Thyroid gland (tissue), 4 donors: ENCODE results near the gene DCDC2. TPM values are rescaled to one million over a fixed set of nuclear protein-coding genes. Genes with fewer than 3 reads are reported as not detected.

Experiments
- DNase-seq, 2 donors: peaks; one replicate each; pipeline ENCODE4 v3.0.0-alpha.2; 2019
- H3K27ac ChIP-seq, 3 donors: fragments of 200-600 bp; sonication (generic); 1 replicate in 2 of 3; 2 replicates in 1 of 3; pipeline ENCODE4 v1.5.1; 2016 to 2019; ENCODE audit warnings: mild to moderate bottlenecking in 1 of 3, moderate library complexity in 1 of 3
- H3K27me3 ChIP-seq: fragments of 200-600 bp; sonication (generic); one replicate; pipeline ENCODE4 v1.5.1; 2019
- H3K36me3 ChIP-seq, 2 donors: fragments of 200-600 bp; sonication (generic); one replicate each; pipeline ENCODE4 v1.5.1; 2016 to 2019
- H3K4me1 ChIP-seq, 2 donors: fragments of 200-600 bp; sonication (generic); one replicate each; pipeline ENCODE4 v1.5.1; 2017 to 2019
- H3K4me3 ChIP-seq, 3 donors: fragments of 200-600 bp; sonication (generic); replicated peaks in 1 of 3; 1 replicate in 2 of 3; 2 replicates in 1 of 3; pipeline ENCODE4 v1.5.1; 2016; ENCODE audit warnings: mild to moderate bottlenecking in 1 of 3
- H3K9me3 ChIP-seq: fragments of 200-600 bp; sonication (generic); one replicate; pipeline ENCODE4 v1.5.1; 2017
- POLR2A ChIP-seq, 2 donors: fragments of 450-650 bp; IDR thresholded peaks; one replicate each; pipeline ENCODE4 v1.6.1; 2017; ENCODE audit warnings: antibody characterized with exemption in 2 of 2, mild to moderate bottlenecking in 2 of 2, moderate library complexity in 1 of 2
- WGBS, 2 donors: methylation state at CpG; one replicate each; pipeline ENCODE4 v1.1.5; 2017; 5-methylcytosine and 5-hydroxymethylcytosine counted together
- intact Hi-C: fragments of 100-400 bp; cut with DNase I; formaldehyde crosslinking; loops from one replicate; pipeline ENCODE4 v1.15.1; 2023
- total RNA-seq, 4 donors: library from RNA; depleted of rRNA; stranded (reverse); fragments of >200 nt; gene quantifications; one replicate each; pipeline ENCODE4 v1.2.3, GENCODE V29; 2016
- TF ChIP-seq, protein P1 (sequence below), 6 experiments: fragments of 200-600 bp in 3 of 6; fragments of 450-650 bp in 3 of 6; sonication (generic) in 3 of 6; IDR thresholded peaks; one replicate each; pipeline ENCODE4 v1.5.1; 2016 to 2019; ENCODE audit warnings: antibody characterized with exemption in 6 of 6, mild to moderate bottlenecking in 2 of 6, inconsistent platforms in 1 of 6, moderate library complexity in 1 of 6

The DCDC2 gene
- total RNA-seq, 4 donors from 2014 or later, result 8.7 to 14.8 (median 12.3) TPM

DNA sequence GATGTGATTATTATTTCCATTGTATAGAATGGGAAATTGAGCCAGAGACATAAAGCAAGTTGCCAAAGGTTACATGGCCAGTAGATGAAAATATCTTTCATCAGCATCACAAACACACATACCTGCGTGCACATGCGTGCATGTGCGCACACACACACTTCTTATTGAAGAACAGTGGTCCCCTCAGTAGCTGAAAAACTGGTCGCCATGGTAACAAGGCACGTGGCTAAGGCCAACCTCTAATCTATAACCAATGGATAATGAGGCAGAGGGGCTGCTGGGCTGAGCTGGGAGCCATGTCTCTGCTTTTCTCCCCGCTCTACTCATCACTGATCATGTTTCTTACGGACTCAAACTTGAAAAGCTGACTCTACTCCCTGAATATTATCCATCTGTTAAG, 171.5 kb downstream of the DCDC2 start:
- H3K4me3 ChIP-seq, result no peak overlapping the region
- DNase-seq, result no peak
- TF ChIP-seq, protein P1, sequence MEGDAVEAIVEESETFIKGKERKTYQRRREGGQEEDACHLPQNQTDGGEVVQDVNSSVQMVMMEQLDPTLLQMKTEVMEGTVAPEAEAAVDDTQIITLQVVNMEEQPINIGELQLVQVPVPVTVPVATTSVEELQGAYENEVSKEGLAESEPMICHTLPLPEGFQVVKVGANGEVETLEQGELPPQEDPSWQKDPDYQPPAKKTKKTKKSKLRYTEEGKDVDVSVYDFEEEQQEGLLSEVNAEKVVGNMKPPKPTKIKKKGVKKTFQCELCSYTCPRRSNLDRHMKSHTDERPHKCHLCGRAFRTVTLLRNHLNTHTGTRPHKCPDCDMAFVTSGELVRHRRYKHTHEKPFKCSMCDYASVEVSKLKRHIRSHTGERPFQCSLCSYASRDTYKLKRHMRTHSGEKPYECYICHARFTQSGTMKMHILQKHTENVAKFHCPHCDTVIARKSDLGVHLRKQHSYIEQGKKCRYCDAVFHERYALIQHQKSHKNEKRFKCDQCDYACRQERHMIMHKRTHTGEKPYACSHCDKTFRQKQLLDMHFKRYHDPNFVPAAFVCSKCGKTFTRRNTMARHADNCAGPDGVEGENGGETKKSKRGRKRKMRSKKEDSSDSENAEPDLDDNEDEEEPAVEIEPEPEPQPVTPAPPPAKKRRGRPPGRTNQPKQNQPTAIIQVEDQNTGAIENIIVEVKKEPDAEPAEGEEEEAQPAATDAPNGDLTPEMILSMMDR (IDR thresholded peaks at IDR 0.05), result no peak
- no peak for TF ChIP-seq POLR2A (IDR thresholded peaks at IDR 0.05)
- no peaks in the 10 kb centered on the region for H3K36me3 ChIP-seq
- H3K9me3 ChIP-seq, result no peaks in the 10 kb centered on the region
- no peaks in the 10 kb centered on the region for H3K4me1 ChIP-seq
- intact Hi-C loops, result no loop called here
- H3K27ac ChIP-seq, result no peak overlapping the region
- H3K27me3 ChIP-seq, result no peaks in the 10 kb centered on the region
- 87 to 89% methylated on average over 7 of the region's 7 CpGs for WGBS, 2 donors

DNA sequence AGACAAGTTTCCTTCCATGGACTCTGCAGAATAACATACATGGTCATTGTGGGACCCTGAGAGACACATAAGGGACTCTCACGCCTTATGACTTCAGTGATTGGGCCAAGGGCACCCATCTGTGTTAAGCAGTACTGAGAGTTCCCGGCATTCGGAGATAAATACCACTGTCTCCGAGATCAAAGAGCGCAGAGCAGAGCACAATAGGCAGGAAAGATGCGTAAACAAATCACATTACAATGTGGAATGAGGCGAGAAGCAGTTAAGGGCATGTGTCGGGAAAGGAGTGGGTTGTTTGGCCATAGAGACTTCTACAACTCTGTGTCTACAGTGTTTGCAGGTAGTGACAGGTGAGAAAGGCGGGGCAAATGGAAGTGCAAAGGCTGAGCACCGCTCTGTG, 174.3 kb downstream of the DCDC2 start:
- no peaks in the 10 kb centered on the region for H3K36me3 ChIP-seq
- no peaks in the 10 kb centered on the region for H3K9me3 ChIP-seq
- H3K27ac ChIP-seq, result no peak overlapping the region
- H3K4me3 ChIP-seq, result no peak overlapping the region
- no peaks in the 10 kb centered on the region for H3K4me1 ChIP-seq
- intact Hi-C loops, result no loop called here
- DNase-seq, result no peak
- TF ChIP-seq POLR2A (IDR thresholded peaks at IDR 0.05), result no peak
- TF ChIP-seq, protein P1 (IDR thresholded peaks at IDR 0.05), result no peak
- 90 to 93% methylated on average over 10 of the region's 10 CpGs for WGBS, 2 donors
- no peaks in the 10 kb centered on the region for H3K27me3 ChIP-seq

DNA sequence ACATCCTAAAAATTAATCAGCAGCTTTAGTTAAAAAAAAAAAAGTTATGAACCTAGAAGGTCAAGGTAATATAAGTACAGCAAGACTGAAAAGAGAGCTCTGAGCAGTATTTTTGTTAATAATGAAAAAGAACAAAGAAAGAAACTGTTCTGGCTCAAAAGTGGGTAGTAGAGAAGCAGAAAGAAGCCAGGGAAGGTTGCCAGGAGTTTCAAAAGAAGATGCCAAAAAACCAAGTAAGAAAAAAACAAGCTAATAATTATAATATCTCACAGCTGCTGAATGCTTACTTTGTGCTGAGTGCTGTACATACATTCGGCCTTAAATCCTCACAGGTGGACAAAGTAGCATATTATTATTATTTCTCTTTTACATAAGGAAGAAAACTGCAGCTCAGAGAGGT, 200.0 kb downstream of the DCDC2 start:
- H3K27ac ChIP-seq, result no peak overlapping the region
- H3K36me3 ChIP-seq, result no peaks in the 10 kb centered on the region
- TF ChIP-seq POLR2A (IDR thresholded peaks at IDR 0.05), result no peak
- TF ChIP-seq, protein P1 (IDR thresholded peaks at IDR 0.05), result no peak
- H3K4me1 ChIP-seq, result no peaks in the 10 kb centered on the region
- H3K4me3 ChIP-seq, result no peak overlapping the region
- H3K9me3 ChIP-seq, result no peaks in the 10 kb centered on the region
- DNase-seq, result no peak
- 31 to 40% methylated on average over 1 of the region's 1 CpG for WGBS, 2 donors
- intact Hi-C loops, result no loop called here
- no peaks in the 10 kb centered on the region for H3K27me3 ChIP-seq

DNA sequence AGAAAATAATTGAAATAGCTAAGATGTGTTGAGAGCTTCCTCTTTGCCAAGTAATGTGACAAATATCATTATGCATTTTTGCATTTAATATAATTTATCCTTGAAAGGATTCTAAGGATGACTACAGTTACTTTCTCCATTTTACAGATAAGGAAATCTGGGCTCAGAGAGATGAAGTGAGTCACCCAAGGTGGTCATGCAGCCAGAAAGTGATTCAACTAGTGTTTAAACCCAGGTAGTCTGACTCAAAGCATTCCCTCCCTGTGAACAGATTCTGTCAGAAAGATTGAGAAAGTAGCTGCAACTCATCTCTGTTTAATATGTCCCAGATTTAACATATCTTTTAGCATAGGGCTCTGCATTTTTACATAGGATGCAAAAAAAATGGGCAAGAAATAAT, 203.7 kb downstream of the DCDC2 start:
- Histone ChIP-seq H3K27ac (no peak overlapping the region), H3K4me1 (no peaks in the 10 kb centered on the region), H3K27me3 (no peaks in the 10 kb centered on the region), H3K4me3 (no peak overlapping the region), H3K9me3 (no peaks in the 10 kb centered on the region), H3K36me3 (no peaks in the 10 kb centered on the region)
- no peak for DNase-seq
- TF ChIP-seq POLR2A (IDR thresholded peaks at IDR 0.05), result no peak
- TF ChIP-seq, protein P1 (IDR thresholded peaks at IDR 0.05), result no peak
- intact Hi-C loops, result no loop called here

DNA sequence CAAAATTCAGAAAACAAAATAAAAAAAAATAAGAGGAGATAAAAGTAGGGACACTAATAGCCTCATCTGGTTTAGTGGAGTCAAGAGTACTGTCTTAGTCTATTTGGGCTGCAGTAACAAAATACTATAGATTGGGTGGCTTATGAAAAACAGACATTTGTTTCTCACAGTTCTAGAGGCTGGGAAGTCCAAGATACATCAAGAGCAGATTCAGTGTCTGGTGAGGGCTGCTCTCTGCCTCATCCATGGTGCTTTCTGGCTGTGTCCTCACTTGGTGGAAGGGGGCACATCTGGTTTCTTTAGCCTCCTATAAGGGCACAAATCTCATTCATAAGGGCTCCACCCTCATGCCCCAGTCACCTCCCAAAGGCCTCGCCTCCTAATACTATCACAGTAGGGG, 205.8 kb downstream of the DCDC2 start:
- intact Hi-C loops, result no loop called here
- H3K36me3 ChIP-seq, result no peaks in the 10 kb centered on the region
- H3K4me1 ChIP-seq, result no peaks in the 10 kb centered on the region
- 86 to 92% methylated on average over 1 of the region's 1 CpG for WGBS, 2 donors
- H3K27me3 ChIP-seq, result no peaks in the 10 kb centered on the region
- H3K4me3 ChIP-seq, result no peak overlapping the region
- no peaks in the 10 kb centered on the region for H3K9me3 ChIP-seq
- TF ChIP-seq, protein P1 (IDR thresholded peaks at IDR 0.05), result no peak
- no peak for TF ChIP-seq POLR2A (IDR thresholded peaks at IDR 0.05)
- H3K27ac ChIP-seq, result no peak overlapping the region
- DNase-seq, result no peak
